GM12878 (cell line): Measurements from ENCODE around the gene B3GALNT1. TPM values are rescaled to one million over a fixed set of nuclear protein-coding genes. Genes with fewer than 3 reads are reported as not detected.

Experiments
- ATAC-seq: fragments of 200-7000 bp; cut with Tn5 transposase; 3 replicates; pipeline ENCODE4 v1.9.1; 2020; ENCODE audit warnings: mild to moderate bottlenecking, moderate library complexity
- BruUV-seq: library from RNA; stranded (reverse); fragments of 400-500 nt; replicated peaks from 2 replicates; lab custom pipeline; 2021; lab: Mats Ljungman, UMichigan
- CTCF ChIA-PET: fragments of 300-600 bp; sonication (Branson Sonifier 250); formaldehyde crosslinking; extraction: SDS; loops from one replicate; lab custom pipeline; 2021; ENCODE audit warnings: inconsistent platforms; lab: Yijun Ruan, JAX
- POLR2A ChIA-PET: fragments of 350-600 bp; formaldehyde crosslinking; extraction: SDS; loops from one replicate; lab custom pipeline; 2021; ENCODE audit warnings: inconsistent platforms; lab: Charles Lee
- RAD21 ChIA-PET: fragments of 300-600 bp; sonication (Branson Sonifier 250); formaldehyde crosslinking; loops from one replicate; lab custom pipeline; 2023; ENCODE audit warnings: antibody characterized with exemption; ENCODE audit not compliant: unreplicated experiment; lab: Charles Lee
- SMC1A ChIA-PET: fragments of 300-600 bp; sonication (Branson Sonifier 250); formaldehyde crosslinking; loops from one replicate; lab custom pipeline; 2023; ENCODE audit not compliant: unreplicated experiment, uncharacterized antibody; lab: Charles Lee
- DNase-seq: peaks from one replicate; pipeline ENCODE4 v3.0.0-alpha.2; 2011; ENCODE audit warnings: low read depth, low spot score
- FAIRE-seq: peaks from 3 replicates; lab custom pipeline; 2011; peaks lifted over from hg19 to GRCh38; lab: Jason Lieb, UNC
- H2AFZ ChIP-seq: 2 replicates; pipeline ENCODE4 v1.6.0; 2011; ENCODE audit warnings: low read depth, low read length, control low read depth; ENCODE audit not compliant: control insufficient read depth
- H3K27ac ChIP-seq: 2 replicates; pipeline ENCODE4 v1.5.1; 2011; ENCODE audit warnings: control low read depth; ENCODE audit not compliant: control insufficient read depth, insufficient read depth
- H3K27me3 ChIP-seq, 2 experiments: replicated peaks in 1 of 2; 2 replicates each; pipeline versions ENCODE4 v1.6.0 to v1.6.1; 2011; ENCODE audit warnings: low read length in 1 of 2; ENCODE audit not compliant: control insufficient read depth in 2 of 2, insufficient read depth in 2 of 2
- H3K36me3 ChIP-seq, 2 experiments: 2 replicates each; pipeline ENCODE4 v1.5.1; 2011; ENCODE audit warnings: low read length in 1 of 2; ENCODE audit not compliant: control insufficient read depth in 2 of 2, insufficient read depth in 2 of 2
- H3K4me1 ChIP-seq: 2 replicates; pipeline ENCODE4 v1.6.1; 2011; ENCODE audit warnings: mild to moderate bottlenecking, low read length, moderate library complexity, mixed read lengths; ENCODE audit not compliant: control insufficient read depth, insufficient read depth
- H3K4me2 ChIP-seq: 2 replicates; pipeline ENCODE4 v1.6.0; 2011; ENCODE audit warnings: control low read depth; ENCODE audit not compliant: control insufficient read depth, insufficient read depth
- H3K4me3 ChIP-seq: fragments of 200-600 bp; sonication (generic); 2 replicates; pipeline ENCODE4 v1.5.1; 2016
- H3K79me2 ChIP-seq: 2 replicates; pipeline ENCODE4 v1.6.0; 2011; ENCODE audit warnings: low read length; ENCODE audit not compliant: control insufficient read depth, insufficient read depth
- H3K9ac ChIP-seq: 2 replicates; pipeline ENCODE4 v1.8.0; 2011; ENCODE audit warnings: low read length, control low read depth, mixed read lengths; ENCODE audit not compliant: control insufficient read depth, insufficient read depth
- H3K9me3 ChIP-seq: replicated peaks from 3 replicates; pipeline ENCODE4 v1.5.1; 2011; ENCODE audit warnings: mild to moderate bottlenecking, low read length; ENCODE audit not compliant: control insufficient read depth, insufficient read depth
- H4K20me1 ChIP-seq: 2 replicates; pipeline ENCODE4 v1.6.0; 2011; ENCODE audit not compliant: control insufficient read depth, insufficient read depth
- BMI1 ChIP-seq: fragments of 450-650 bp; IDR thresholded peaks from 2 replicates; pipeline ENCODE4 v1.6.1; 2016; ENCODE audit warnings: mild to moderate bottlenecking, moderate library complexity, borderline replicate concordance
- BRCA1 ChIP-seq: IDR thresholded peaks from 2 replicates; pipeline ENCODE4 v1.6.1; 2011; ENCODE audit warnings: low read depth, low read length, improper control_type of control experiment
- CEBPB ChIP-seq, 2 experiments: fragments of 150-350 bp in 1 of 2; IDR thresholded peaks; 2 replicates each; pipeline ENCODE4 v1.6.1; 2012 to 2014; ENCODE audit warnings: low read depth in 2 of 2, low read length in 2 of 2, borderline replicate concordance in 1 of 2, inconsistent platforms in 1 of 2
- GATAD2B ChIP-seq: fragments of 450-650 bp; conservative IDR thresholded peaks from 2 replicates; pipeline ENCODE4 v1.6.1; 2017; ENCODE audit warnings: low read depth, mild to moderate bottlenecking, moderate library complexity
- IKZF2 ChIP-seq, 2 experiments: fragments of 450-650 bp; IDR thresholded peaks; 2 replicates each; pipeline ENCODE4 v1.6.1; 2017; ENCODE audit warnings: mild to moderate bottlenecking in 2 of 2, moderate library complexity in 2 of 2
- JUNB ChIP-seq: IDR thresholded peaks from 2 replicates; pipeline ENCODE4 v1.6.1; 2016; ENCODE audit warnings: antibody characterized with exemption, mild to moderate bottlenecking
- NFIC ChIP-seq: IDR thresholded peaks from 2 replicates; pipeline ENCODE4 v1.6.1; 2012; ENCODE audit warnings: low read depth, mild to moderate bottlenecking, inconsistent platforms, low read length, moderate library complexity
- SMAD1 ChIP-seq: fragments of 450-650 bp; IDR thresholded peaks from 2 replicates; pipeline ENCODE4 v1.6.1; 2018; ENCODE audit warnings: mild to moderate bottlenecking, low read depth; ENCODE audit not compliant: partially characterized antibody
- SUPT20H ChIP-seq: IDR thresholded peaks from 2 replicates; pipeline ENCODE4 v1.6.1; 2011; ENCODE audit warnings: low read depth, mild to moderate bottlenecking, low read length, moderate library complexity, borderline replicate concordance; ENCODE audit not compliant: control insufficient read depth
- TCF12 ChIP-seq: IDR thresholded peaks from 2 replicates; pipeline ENCODE4 v1.6.1; 2011; ENCODE audit warnings: low read depth, mild to moderate bottlenecking, low read length
- ZNF384 ChIP-seq: IDR thresholded peaks from 2 replicates; pipeline ENCODE4 v1.6.1; 2012; ENCODE audit warnings: low read depth, mild to moderate bottlenecking, low read length, improper control_type of control experiment, borderline replicate concordance
- WGBS: methylation state at CpG from one replicate; pipeline ENCODE4 v1.1.6; 2016; ENCODE audit warnings: low lambda C conversion rate; ENCODE audit not compliant: insufficient replicate concordance, insufficient coverage; ENCODE audit errors: missing lambda C conversion rate; 5-methylcytosine and 5-hydroxymethylcytosine counted together
- in situ Hi-C: fragments of 300-500 bp; cut with MboI; formaldehyde crosslinking; loops from 9 replicates; pipeline ENCODE4 v1.14.3; 2018; ENCODE audit warnings: mixed read lengths
- intact Hi-C: fragments of 100-400 bp; cut with micrococcal nuclease; formaldehyde crosslinking; loops from one replicate; pipeline ENCODE4 v1.14.2; 2022; ENCODE audit not compliant: unreplicated experiment
- polyA plus RNA-seq, 11 experiments: library from polyadenylated mRNA; depleted of rRNA in 4 of 11; unstranded in 6 of 11; stranded (reverse) in 5 of 11; fragments of >200 nt; fragmentation: Nextera tagmentation in 4 of 11; fragmentation: Illumina TruSeq in 1 of 11; extraction: Ambion mirVana in 4 of 11; extraction: Trizol in 1 of 11; gene quantifications; 1 replicate in 1 of 11; 2 replicates in 10 of 11; pipeline versions ENCODE4 v1.2.1 to v1.2.3, GENCODE V29; 2011 to 2016; ENCODE audit warnings: inconsistent platforms in 2 of 11, missing spikeins in 2 of 11, low read depth in 1 of 11
- total RNA-seq, 4 experiments: library from RNA; depleted of rRNA in 3 of 4; stranded (reverse); fragments of >200 nt in 3 of 4; fragmentation: Illumina TruSeq in 1 of 4; extraction: Trizol in 1 of 4; gene quantifications; 2 replicates each; pipeline versions ENCODE4 v1.2.1 to v1.2.3, GENCODE V29; 2013 to 2021
- TF ChIP-seq, protein P1 (sequence below): fragments of 450-650 bp; IDR thresholded peaks from 2 replicates; pipeline ENCODE4 v1.6.1; 2016; ENCODE audit warnings: mild to moderate bottlenecking
- TF ChIP-seq, protein P2 (sequence below): IDR thresholded peaks from 2 replicates; pipeline ENCODE4 v1.6.1; 2012; ENCODE audit warnings: mild to moderate bottlenecking, low read depth, low read length

B3GALNT1 gene
- total and polyA plus RNA-seq, 10 of the 15 experiments (the other 5 are each of a cell fraction or from before 2014, with no cell fraction given) = 0.04 to 0.95 (median 0.18) TPM; not detected in 3

DNA sequence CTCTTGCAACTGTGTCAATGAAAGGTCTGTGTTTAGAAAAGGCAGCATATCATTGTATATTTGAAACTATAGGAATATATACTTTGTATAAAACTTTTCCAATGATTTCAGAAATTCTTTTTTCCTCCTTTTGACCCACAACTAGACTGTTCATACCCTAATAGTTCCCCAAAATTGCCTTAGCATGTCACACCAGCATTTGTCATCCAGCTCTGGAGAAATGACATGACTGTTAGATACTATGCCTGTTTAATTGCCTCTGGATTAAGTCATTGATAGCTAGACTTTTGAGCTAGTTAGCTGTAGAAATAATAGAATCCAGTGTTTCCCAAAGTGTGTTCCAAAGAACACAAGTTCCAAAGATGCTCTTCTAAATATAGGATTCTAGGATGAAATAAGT lies 32.4 kb downstream of the B3GALNT1 start:
- BruUV-seq = no TSS peak
- RAD21 ChIA-PET = no interaction called here
- no peak for FAIRE-seq
- no peak for DNase-seq
- SMC1A ChIA-PET = no interaction called here
- POLR2A ChIA-PET = interaction anchor here (1.4 kb wide), 1 partner anchor 10 kb away, joined by 4 read pairs; no protein-coding TSS in a partner anchor
- Histone ChIP-seq H3K36me3 (no peaks in the 10 kb centered on the region), H2AFZ (no peak overlapping the region), H3K9ac (no peak overlapping the region), H3K27me3 (no peaks in the 10 kb centered on the region), H3K27ac (no peak overlapping the region), H4K20me1 (no peaks in the 10 kb centered on the region), H3K9me3 (no peaks in the 10 kb centered on the region), H3K4me1 (peaks cover 23% of the 10 kb centered on the region), H3K79me2 (no peaks in the 10 kb centered on the region), H3K4me3 (no peak overlapping the region), H3K4me2 (no peak overlapping the region)
- TF ChIP-seq CEBPB (IDR thresholded peaks at IDR 0.05; ENCODE audit: borderline replicate concordance in 1 of 2, low read depth in 2 of 2, low read length in 2 of 2) = no peak
- no peak for TF ChIP-seq TCF12
- TF ChIP-seq SUPT20H = no peak
- intact Hi-C loops = no loop called here
- ATAC-seq = no peak
- CTCF ChIA-PET = no interaction called here
- in situ Hi-C loops = no loop called here

DNA sequence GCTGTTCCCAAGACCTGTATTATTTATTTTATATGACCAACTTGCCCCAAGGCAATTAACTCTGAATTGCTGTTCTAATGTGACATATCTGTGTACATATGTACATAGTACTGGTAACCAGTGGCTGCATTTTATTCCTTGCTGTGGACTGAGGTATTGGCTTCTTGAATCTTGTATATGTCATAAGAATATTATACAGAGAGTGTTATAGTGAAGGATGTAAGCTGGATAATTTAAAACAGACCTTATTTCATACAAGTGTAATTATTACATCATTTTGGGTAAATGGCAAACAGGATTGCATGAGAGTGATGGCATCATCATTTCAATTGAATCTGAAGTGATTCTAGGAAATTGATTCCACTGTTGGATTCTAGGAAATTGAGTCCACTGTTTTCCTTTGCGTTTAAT lies 32.9 kb downstream of the B3GALNT1 start:
- DNase-seq (no peak), FAIRE-seq (no peak), ATAC-seq (no peak)
- Histone ChIP-seq H3K36me3 (no peaks in the 10 kb centered on the region), H2AFZ (no peak overlapping the region), H3K79me2 (no peaks in the 10 kb centered on the region), H3K27ac (no peak overlapping the region), H3K4me3 (no peak overlapping the region), H3K27me3 (no peaks in the 10 kb centered on the region), H3K9me3 (no peaks in the 10 kb centered on the region), H3K9ac (no peak overlapping the region), H4K20me1 (no peaks in the 10 kb centered on the region), H3K4me2 (no peak overlapping the region), H3K4me1 (peaks cover 26% of the 10 kb centered on the region)
- ChIA-PET POLR2A (no interaction called here), SMC1A (interaction anchor here (0.6 kb wide), 1 partner anchor 15 kb away, joined by 3 read pairs; no protein-coding TSS in a partner anchor), RAD21 (no interaction called here), CTCF (interaction anchor here (0.9 kb wide), 1 partner anchor 9 kb away, joined by 3 read pairs; no protein-coding TSS in a partner anchor)
- BruUV-seq = no TSS peak
- in situ Hi-C loops = no loop called here
- WGBS = 100% methylated on average over 1 of the region's 1 CpG
- intact Hi-C loops = no loop called here
- TF ChIP-seq, protein P1, sequence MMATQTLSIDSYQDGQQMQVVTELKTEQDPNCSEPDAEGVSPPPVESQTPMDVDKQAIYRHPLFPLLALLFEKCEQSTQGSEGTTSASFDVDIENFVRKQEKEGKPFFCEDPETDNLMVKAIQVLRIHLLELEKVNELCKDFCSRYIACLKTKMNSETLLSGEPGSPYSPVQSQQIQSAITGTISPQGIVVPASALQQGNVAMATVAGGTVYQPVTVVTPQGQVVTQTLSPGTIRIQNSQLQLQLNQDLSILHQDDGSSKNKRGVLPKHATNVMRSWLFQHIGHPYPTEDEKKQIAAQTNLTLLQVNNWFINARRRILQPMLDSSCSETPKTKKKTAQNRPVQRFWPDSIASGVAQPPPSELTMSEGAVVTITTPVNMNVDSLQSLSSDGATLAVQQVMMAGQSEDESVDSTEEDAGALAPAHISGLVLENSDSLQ = no peak
- TF ChIP-seq ZNF384 = no peak
- no peak for TF ChIP-seq JUNB
- no peak for TF ChIP-seq SMAD1
- TF ChIP-seq NFIC = no peak
- no peak for TF ChIP-seq BMI1
- TF ChIP-seq, protein P2, sequence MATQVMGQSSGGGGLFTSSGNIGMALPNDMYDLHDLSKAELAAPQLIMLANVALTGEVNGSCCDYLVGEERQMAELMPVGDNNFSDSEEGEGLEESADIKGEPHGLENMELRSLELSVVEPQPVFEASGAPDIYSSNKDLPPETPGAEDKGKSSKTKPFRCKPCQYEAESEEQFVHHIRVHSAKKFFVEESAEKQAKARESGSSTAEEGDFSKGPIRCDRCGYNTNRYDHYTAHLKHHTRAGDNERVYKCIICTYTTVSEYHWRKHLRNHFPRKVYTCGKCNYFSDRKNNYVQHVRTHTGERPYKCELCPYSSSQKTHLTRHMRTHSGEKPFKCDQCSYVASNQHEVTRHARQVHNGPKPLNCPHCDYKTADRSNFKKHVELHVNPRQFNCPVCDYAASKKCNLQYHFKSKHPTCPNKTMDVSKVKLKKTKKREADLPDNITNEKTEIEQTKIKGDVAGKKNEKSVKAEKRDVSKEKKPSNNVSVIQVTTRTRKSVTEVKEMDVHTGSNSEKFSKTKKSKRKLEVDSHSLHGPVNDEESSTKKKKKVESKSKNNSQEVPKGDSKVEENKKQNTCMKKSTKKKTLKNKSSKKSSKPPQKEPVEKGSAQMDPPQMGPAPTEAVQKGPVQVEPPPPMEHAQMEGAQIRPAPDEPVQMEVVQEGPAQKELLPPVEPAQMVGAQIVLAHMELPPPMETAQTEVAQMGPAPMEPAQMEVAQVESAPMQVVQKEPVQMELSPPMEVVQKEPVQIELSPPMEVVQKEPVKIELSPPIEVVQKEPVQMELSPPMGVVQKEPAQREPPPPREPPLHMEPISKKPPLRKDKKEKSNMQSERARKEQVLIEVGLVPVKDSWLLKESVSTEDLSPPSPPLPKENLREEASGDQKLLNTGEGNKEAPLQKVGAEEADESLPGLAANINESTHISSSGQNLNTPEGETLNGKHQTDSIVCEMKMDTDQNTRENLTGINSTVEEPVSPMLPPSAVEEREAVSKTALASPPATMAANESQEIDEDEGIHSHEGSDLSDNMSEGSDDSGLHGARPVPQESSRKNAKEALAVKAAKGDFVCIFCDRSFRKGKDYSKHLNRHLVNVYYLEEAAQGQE = no peak
- no peak for TF ChIP-seq IKZF2 (IDR thresholded peaks at IDR 0.05)
- TF ChIP-seq BRCA1 = no peak
- no peak for TF ChIP-seq GATAD2B
